Vagina (tissue), 2 donors: ENCODE results near the gene EHD1.

Experiments
- CTCF ChIP-seq, 3 experiments: fragments of 450-650 bp in 2 of 3; fragments of 200-600 bp in 1 of 3; sonication (generic) in 1 of 3; IDR thresholded peaks; one replicate each; pipeline ENCODE4 v1.5.1; 2017 to 2019; ENCODE audit warnings: antibody characterized with exemption in 3 of 3, mild to moderate bottlenecking in 2 of 3, moderate library complexity in 2 of 3
- POLR2A ChIP-seq, 2 donors: fragments of 450-650 bp; IDR thresholded peaks; one replicate each; pipeline ENCODE4 v1.6.1; 2017; ENCODE audit warnings: antibody characterized with exemption in 2 of 2, mild to moderate bottlenecking in 2 of 2, moderate library complexity in 2 of 2
- POLR2AphosphoS5 ChIP-seq, 2 donors: sonication (generic); formaldehyde crosslinking; IDR thresholded peaks; one replicate each; pipeline ENCODE4 v1.9.0; 2017; ENCODE audit warnings: antibody characterized with exemption in 2 of 2, mild to moderate bottlenecking in 2 of 2, low read depth in 1 of 2; ENCODE audit not compliant: insufficient read depth in 1 of 2

DNA sequence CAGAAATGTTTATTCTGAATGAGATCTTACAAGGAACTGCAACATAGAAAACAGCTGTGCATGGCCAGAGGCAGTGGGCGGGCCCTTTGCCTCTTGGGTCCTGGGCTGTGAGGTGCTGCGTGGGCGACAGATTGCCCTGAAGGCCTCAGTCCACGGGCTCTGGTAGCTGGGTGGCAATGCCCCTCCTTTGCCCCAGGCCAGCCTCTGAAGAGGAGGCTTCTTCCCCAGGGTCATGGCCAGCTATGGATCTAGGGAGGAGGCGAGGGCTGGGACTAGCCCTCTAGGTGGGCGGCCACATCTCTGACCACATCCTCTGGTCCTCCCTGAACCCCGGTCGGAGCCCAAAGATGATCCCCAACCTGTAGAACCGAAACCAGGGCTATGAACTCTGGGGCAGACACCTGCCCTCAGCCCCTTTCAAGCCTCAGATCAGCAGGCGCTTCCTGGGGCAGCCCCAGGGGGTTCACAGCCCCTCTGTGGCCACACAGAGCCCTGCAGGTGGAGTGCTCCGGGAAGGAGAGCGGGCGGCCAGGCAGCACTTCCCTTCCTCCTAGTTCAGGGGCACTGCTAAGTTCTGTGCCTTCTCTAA, 27.3 kb downstream of the EHD1 start:
- no peak for TF ChIP-seq CTCF (IDR thresholded peaks at IDR 0.05)
- TF ChIP-seq POLR2A (IDR thresholded peaks at IDR 0.05) = no peak
- no peak for TF ChIP-seq POLR2AphosphoS5 (IDR thresholded peaks at IDR 0.05; ENCODE audit: insufficient read depth in 1 of 2, low read depth in 1 of 2)
